H1 (cell line): ENCODE measurements around the gene NADSYN1. TPM values are rescaled to one million over a fixed set of nuclear protein-coding genes. Genes with fewer than 3 reads are reported as not detected.

ENCODE experiments used
- CTCF ChIA-PET: fragments of 300-600 bp; sonication (Branson Sonifier 250); formaldehyde crosslinking; loops from one replicate; lab custom pipeline; 2021; ENCODE audit not compliant: partially characterized antibody; lab: Charles Lee
- POLR2A ChIA-PET: fragments of 300-600 bp; sonication (Branson Sonifier 250); formaldehyde crosslinking; loops from one replicate; lab custom pipeline; 2021; ENCODE audit warnings: inconsistent platforms; ENCODE audit not compliant: partially characterized antibody; lab: Charles Lee
- DNase-seq, 2 experiments: peaks; one replicate each; pipeline versions ENCODE4 v3.0.0 to v3.0.0-alpha.2; 2010 to 2022; ENCODE audit warnings: low spot score in 2 of 2, low read depth in 1 of 2, mixed read lengths in 1 of 2
- FAIRE-seq: peaks from 2 replicates; lab custom pipeline; 2011; peaks lifted over from hg19 to GRCh38; lab: Jason Lieb, UNC
- H2AFZ ChIP-seq: 2 replicates; pipeline ENCODE4 v1.8.1; 2012; ENCODE audit warnings: low read length, inconsistent platforms
- H2AK5ac ChIP-seq: 2 replicates; pipeline ENCODE4 v1.6.1; 2013; ENCODE audit warnings: low read depth, low read length
- H2BK120ac ChIP-seq: replicated peaks from 2 replicates; pipeline ENCODE3; 2013; ENCODE audit warnings: low read depth, low read length, inconsistent platforms
- H2BK12ac ChIP-seq: 2 replicates; pipeline ENCODE4 v1.6.1; 2013; ENCODE audit warnings: low read depth, low read length
- H2BK15ac ChIP-seq: 2 replicates; pipeline ENCODE4 v1.6.1; 2013; ENCODE audit warnings: low read length
- H2BK20ac ChIP-seq: 2 replicates; pipeline ENCODE4 v1.6.1; 2013; ENCODE audit warnings: low read length
- H2BK5ac ChIP-seq: 2 replicates; pipeline ENCODE4 v1.6.1; 2013; ENCODE audit warnings: low read depth, low read length
- H3K14ac ChIP-seq: 2 replicates; pipeline ENCODE4 v1.6.1; 2013; ENCODE audit warnings: inconsistent platforms; ENCODE audit not compliant: insufficient read length
- H3K18ac ChIP-seq: 2 replicates; pipeline ENCODE4 v1.6.1; 2013; ENCODE audit warnings: low read length; ENCODE audit errors: extremely low read depth
- H3K23ac ChIP-seq: 2 replicates; pipeline ENCODE4 v1.6.1; 2013; ENCODE audit warnings: inconsistent platforms; ENCODE audit not compliant: insufficient read length
- H3K23me2 ChIP-seq: 2 replicates; pipeline ENCODE4 v1.6.1; 2013; ENCODE audit warnings: low read depth, low read length
- H3K27ac ChIP-seq: 2 replicates; pipeline ENCODE4 v1.6.1; 2011; ENCODE audit warnings: low read depth, low read length, inconsistent platforms
- H3K27me3 ChIP-seq, 4 experiments: replicated peaks in 1 of 4; 1 replicate in 1 of 4; 2 replicates in 3 of 4; pipeline versions ENCODE4 v1.6.1 to v1.8.1; 2011 to 2013; ENCODE audit warnings: low read length in 3 of 4, mild to moderate bottlenecking in 3 of 4, inconsistent platforms in 2 of 4, mixed read lengths in 2 of 4, moderate library complexity in 1 of 4; ENCODE audit not compliant: control insufficient read depth in 3 of 4, insufficient read depth in 3 of 4; ENCODE audit errors: extremely low read depth in 1 of 4
- H3K36me3 ChIP-seq, 4 experiments: 2 replicates each; pipeline versions ENCODE4 v1.6.1 to v1.8.1; 2011 to 2013; ENCODE audit warnings: mild to moderate bottlenecking in 4 of 4, low read length in 3 of 4, moderate library complexity in 2 of 4, control low read depth in 1 of 4, inconsistent platforms in 1 of 4; ENCODE audit not compliant: insufficient read depth in 4 of 4, control insufficient read depth in 2 of 4
- H3K4ac ChIP-seq: replicated peaks from 2 replicates; pipeline ENCODE3; 2013; ENCODE audit warnings: low read length, low read depth, mixed read lengths, inconsistent platforms; ENCODE audit not compliant: insufficient read length
- H3K4me1 ChIP-seq, 4 experiments: replicated peaks in 1 of 4; 1 replicate in 1 of 4; 2 replicates in 3 of 4; pipeline versions ENCODE4 v1.6.1 to v1.8.1; 2011 to 2013; ENCODE audit warnings: low read length in 3 of 4, inconsistent platforms in 2 of 4, mixed read lengths in 1 of 4; ENCODE audit not compliant: insufficient read depth in 4 of 4, control insufficient read depth in 3 of 4
- H3K4me2 ChIP-seq, 2 experiments: 2 replicates each; pipeline versions ENCODE4 v1.6.1 to v1.8.1; 2011 to 2013; ENCODE audit warnings: low read depth in 2 of 2, low read length in 2 of 2, control low read depth in 1 of 2, inconsistent platforms in 1 of 2, mild to moderate bottlenecking in 1 of 2; ENCODE audit not compliant: insufficient read depth in 1 of 2
- H3K4me3 ChIP-seq, 4 experiments: fragments of 200-600, 300-600 bp in 1 of 4; sonication (generic), shearing (Covaris generic), sonication (Bioruptor Twin) in 1 of 4; 2 replicates each; pipeline versions ENCODE4 v1.5.1 to v1.8.1; 2011 to 2016; ENCODE audit warnings: low read length in 4 of 4, low read depth in 3 of 4, control low read depth in 2 of 4, inconsistent platforms in 2 of 4, mild to moderate bottlenecking in 2 of 4, mixed read lengths in 1 of 4, moderate library complexity in 1 of 4; ENCODE audit not compliant: insufficient read depth in 2 of 4; ENCODE audit errors: extremely low read depth in 1 of 4
- H3K56ac ChIP-seq: replicated peaks from 2 replicates; pipeline ENCODE3; 2013; ENCODE audit warnings: low read depth, mild to moderate bottlenecking, mixed read lengths, low read length, inconsistent platforms; ENCODE audit not compliant: insufficient read length
- H3K79me1 ChIP-seq: 2 replicates; pipeline ENCODE4 v1.6.1; 2013; ENCODE audit warnings: low read depth, low read length, control low read depth
- H3K79me2 ChIP-seq, 2 experiments: 2 replicates each; pipeline versions ENCODE4 v1.6.1 to v1.8.1; 2012 to 2013; ENCODE audit warnings: low read length in 2 of 2, mild to moderate bottlenecking in 2 of 2, inconsistent platforms in 1 of 2; ENCODE audit not compliant: insufficient read depth in 2 of 2, control insufficient read depth in 1 of 2
- H3K9ac ChIP-seq, 4 experiments: replicated peaks in 1 of 4; 1 replicate in 1 of 4; 2 replicates in 3 of 4; pipeline versions ENCODE4 v1.6.1 to v1.8.1; 2011 to 2013; ENCODE audit warnings: low read depth in 3 of 4, low read length in 3 of 4, control low read depth in 2 of 4, mild to moderate bottlenecking in 2 of 4, moderate library complexity in 2 of 4, inconsistent platforms in 1 of 4; ENCODE audit errors: extremely low read depth in 1 of 4
- H3K9me3 ChIP-seq, 2 experiments: 2 replicates each; pipeline versions ENCODE4 v1.6.1 to v1.8.1; 2012 to 2013; ENCODE audit warnings: mild to moderate bottlenecking in 2 of 2, moderate library complexity in 2 of 2, control low read depth in 1 of 2, inconsistent platforms in 1 of 2, low read depth in 1 of 2, low read length in 1 of 2, mixed read lengths in 1 of 2; ENCODE audit not compliant: insufficient read depth in 2 of 2
- H4K20me1 ChIP-seq, 2 experiments: replicated peaks in 1 of 2; 2 replicates each; pipeline versions ENCODE3 to v1.8.1; 2011 to 2013; ENCODE audit warnings: inconsistent platforms in 2 of 2, low read length in 2 of 2, mild to moderate bottlenecking in 1 of 2; ENCODE audit not compliant: insufficient read depth in 2 of 2, control insufficient read depth in 1 of 2
- H4K5ac ChIP-seq: 2 replicates; pipeline ENCODE4 v1.6.1; 2013; ENCODE audit warnings: low read length, low read depth, mixed read lengths, inconsistent platforms; ENCODE audit not compliant: insufficient read length
- H4K8ac ChIP-seq: 2 replicates; pipeline ENCODE4 v1.8.0; 2013; ENCODE audit warnings: mild to moderate bottlenecking, moderate library complexity, low read length, inconsistent platforms; ENCODE audit not compliant: insufficient read depth; ENCODE audit errors: extremely low read depth
- H4K91ac ChIP-seq: replicated peaks from 2 replicates; pipeline ENCODE3; 2013; ENCODE audit warnings: low read length, mixed read lengths, inconsistent platforms; ENCODE audit not compliant: insufficient read length
- ATF2 ChIP-seq: IDR thresholded peaks from 2 replicates; pipeline ENCODE4 v1.6.1; 2012; ENCODE audit warnings: low read length, inconsistent platforms
- EGR1 ChIP-seq: IDR thresholded peaks from 2 replicates; pipeline ENCODE4 v1.6.1; 2011; ENCODE audit warnings: low read depth, low read length, borderline replicate concordance
- EP300 ChIP-seq, 2 experiments: IDR thresholded peaks; 1 replicate in 1 of 2; 2 replicates in 1 of 2; pipeline ENCODE4 v1.6.1; 2011 to 2012; ENCODE audit warnings: low read depth in 2 of 2, low read length in 2 of 2, mild to moderate bottlenecking in 2 of 2, borderline replicate concordance in 1 of 2, inconsistent platforms in 1 of 2, moderate library complexity in 1 of 2
- HDAC6 ChIP-seq: IDR thresholded peaks from one replicate; pipeline ENCODE4 v1.7.1; 2012; ENCODE audit warnings: low read depth, mild to moderate bottlenecking, inconsistent platforms, low read length, moderate library complexity
- KDM5A ChIP-seq: fragments of 200-600 bp; IDR thresholded peaks from 2 replicates; pipeline ENCODE4 v1.7.1; 2012; ENCODE audit warnings: mild to moderate bottlenecking, low read length, inconsistent platforms, mixed read lengths
- POLR2A ChIP-seq, 2 experiments: IDR thresholded peaks; 1 replicate in 1 of 2; 2 replicates in 1 of 2; pipeline ENCODE4 v1.6.1; 2011; ENCODE audit warnings: low read depth in 2 of 2, low read length in 2 of 2, mild to moderate bottlenecking in 2 of 2; ENCODE audit errors: control extremely low read depth in 1 of 2
- RAD21 ChIP-seq, 2 experiments: IDR thresholded peaks in 1 of 2; conservative IDR thresholded peaks in 1 of 2; 2 replicates each; pipeline ENCODE4 v1.6.1; 2011; ENCODE audit warnings: low read depth in 2 of 2, low read length in 2 of 2, improper control_type of control experiment in 1 of 2, inconsistent platforms in 1 of 2, mild to moderate bottlenecking in 1 of 2, moderate library complexity in 1 of 2
- RFX5 ChIP-seq: IDR thresholded peaks from 2 replicates; pipeline ENCODE4 v1.6.1; 2011; ENCODE audit warnings: low read depth, low read length, improper control_type of control experiment, borderline replicate concordance
- RNF2 ChIP-seq: fragments of 200-900, 300-1000 bp; sonication (generic); IDR thresholded peaks from 2 replicates; pipeline ENCODE4 v1.7.1; 2016; ENCODE audit warnings: borderline replicate concordance, low read depth, mild to moderate bottlenecking, antibody characterized with exemption, low read length; ENCODE audit not compliant: poor library complexity, severe bottlenecking; ENCODE audit errors: missing control alignments
- SIX5 ChIP-seq: IDR thresholded peaks from 2 replicates; pipeline ENCODE4 v1.6.1; 2011; ENCODE audit warnings: mild to moderate bottlenecking, low read depth, low read length
- SP1 ChIP-seq: IDR thresholded peaks from 2 replicates; pipeline ENCODE4 v1.6.1; 2011; ENCODE audit warnings: low read depth, low read length
- TBP ChIP-seq: IDR thresholded peaks from 2 replicates; pipeline ENCODE4 v1.6.1; 2011; ENCODE audit warnings: low read depth, low read length, improper control_type of control experiment
- WGBS, 2 experiments: shearing (Covaris generic) in 1 of 2; methylation state at CpG; one replicate each; pipeline versions ENCODE4 v1.1.6 to v1.1.7; 2013 to 2015; ENCODE audit warnings: low lambda C conversion rate in 2 of 2, mixed read lengths in 2 of 2, inconsistent platforms in 1 of 2, low coverage in 1 of 2, missing lambda C conversion rate in 1 of 2; ENCODE audit not compliant: insufficient replicate concordance in 2 of 2, insufficient coverage in 1 of 2, insufficient read length in 1 of 2; ENCODE audit errors: extremely low coverage in 1 of 2, missing lambda C conversion rate in 1 of 2; 5-methylcytosine and 5-hydroxymethylcytosine counted together
- polyA plus RNA-seq, 7 experiments: library from polyadenylated mRNA; depleted of rRNA in 3 of 7; stranded (reverse) in 5 of 7; unstranded in 2 of 7; fragments of >200 nt in 5 of 7; fragments of 200-250 nt in 2 of 7; gene quantifications; 1 replicate in 5 of 7; 2 replicates in 1 of 7; 4 replicates in 1 of 7; pipeline versions ENCODE4 v1.2.1 to v1.2.3, GENCODE V29; 2011 to 2013; ENCODE audit warnings: missing spikeins in 2 of 7, mixed read lengths in 2 of 7
- total RNA-seq: library from RNA; stranded (reverse); fragmentation: NEBNext Ultra II Directional; extraction: Animal tissue kit (Norgen Biotek cat#: 25700); gene quantifications from 2 replicates; pipeline ENCODE4 v1.2.1, GENCODE V29; 2021

NADSYN1 gene
- total and polyA plus RNA-seq, 2 of the 8 experiments (the other 6 are each of a cell fraction or from before 2014, with no cell fraction given), result 38.3 to 38.6 TPM

- FAIRE-seq (no peak), DNase-seq (no peak)
- Histone ChIP-seq H4K5ac (no peak overlapping the region), H2BK20ac (no peak overlapping the region), H3K4me2 (no peak overlapping the region), H3K4me3 (no peak overlapping the region), H3K27me3 (peaks cover 0 to 2% (median 0%) of the 10 kb centered on the region in 4 experiments; a peak in 1 of 7 replicates), H3K79me2 (no peaks in the 10 kb centered on the region), H3K18ac (no peak overlapping the region), H3K4me1 (no peaks in the 10 kb centered on the region), H3K23ac (no peak overlapping the region), H2AK5ac (no peak overlapping the region), H2BK5ac (no peak overlapping the region), H3K56ac (no peak overlapping the region), H3K4ac (no peak overlapping the region), H3K79me1 (no peaks in the 10 kb centered on the region), H3K14ac (no peak overlapping the region), H3K36me3 (no peaks in the 10 kb centered on the region), H2BK12ac (no peak overlapping the region), H4K8ac (no peak overlapping the region), H2BK120ac (no peak overlapping the region), H3K9ac (no peak overlapping the region), H4K20me1 (no peaks in the 10 kb centered on the region), H2BK15ac (no peak overlapping the region), H3K27ac (no peak overlapping the region), H3K23me2 (no peaks in the 10 kb centered on the region), H4K91ac (no peak overlapping the region), H2AFZ (no peak overlapping the region), H3K9me3 (no peaks in the 10 kb centered on the region)
- ChIA-PET POLR2A (no interaction called here), CTCF (interaction anchor here (0.6 to 1.4 kb wide), 2 partner anchors 12 to 60 kb away, joined by 3 read pairs; no protein-coding TSS in a partner anchor)
- WGBS, 2 experiments, result 85% methylated on average over 10 of the region's 10 CpGs; no CpG with 5 or more reads in 1 of the 2 experiments
- TF ChIP-seq POLR2A (IDR thresholded peaks at IDR 0.05; ENCODE audit: control extremely low read depth in 1 of 2, low read depth in 2 of 2, low read length in 2 of 2) (no peak), TBP (no peak), SP1 (no peak), EP300 (IDR thresholded peaks at IDR 0.05; ENCODE audit: borderline replicate concordance in 1 of 2, low read depth in 2 of 2, low read length in 2 of 2) (no peak), RAD21 (IDR thresholded peaks at IDR 0.05 in 1 of 2, conservative IDR thresholded peaks at IDR 0.05 in 1 of 2; ENCODE audit: low read depth in 2 of 2, low read length in 2 of 2) (no peak), ATF2 (no peak), EGR1 (no peak), RNF2 (no peak), HDAC6 (no peak), KDM5A (no peak), SIX5 (no peak), RFX5 (no peak)
These were observed 66.5 kb downstream of the NADSYN1 start for GRCh38 chr11:71519546-71519945.
